GM18502 (cell line): Measurements from ENCODE around the gene SERTAD1.
A peak's percentile ranks its signal among the peaks of the same experiment; 100 is the strongest.

ENCODE experiments used
- ATAC-seq: cut with Tn5 transposase; IDR thresholded peaks from one replicate; pipeline ENCODE4 v1.9.1; 2021; ENCODE audit warnings: mild to moderate bottlenecking; ENCODE audit not compliant: unreplicated experiment, poor library complexity

Gene SERTAD1

GRCh38 chr19:40407714-40408597 lies 17.8 kb downstream of the SERTAD1 start:
- ATAC-seq = no peak

GRCh38 chr19:40403262-40403984 lies 22.4 kb downstream of the SERTAD1 start:
- peak; percentile 60 for ATAC-seq

GRCh38 chr19:40400559-40400958 lies 25.2 kb downstream of the SERTAD1 start:
- no peak for ATAC-seq

- no peak for ATAC-seq
These were observed 27.2 kb downstream of the SERTAD1 start for GRCh38 chr19:40398417-40399131.

- ATAC-seq = no peak
These were observed 28.3 kb downstream of the SERTAD1 start for GRCh38 chr19:40397568-40397906.

- no peak for ATAC-seq
These were observed 28.8 kb downstream of the SERTAD1 start for GRCh38 chr19:40396886-40397567.

GRCh38 chr19:40395956-40396355 lies 29.8 kb downstream of the SERTAD1 start:
- no peak for ATAC-seq

- ATAC-seq = no peak
These were observed 31.0 kb downstream of the SERTAD1 start for GRCh38 chr19:40394816-40395210.

GRCh38 chr19:40393894-40394815 lies 31.6 kb downstream of the SERTAD1 start:
- no peak for ATAC-seq

- no peak for ATAC-seq
These were observed 32.8 kb downstream of the SERTAD1 start for GRCh38 chr19:40392894-40393517.

- no peak for ATAC-seq
These were observed 33.7 kb downstream of the SERTAD1 start for GRCh38 chr19:40392123-40392522.

GRCh38 chr19:40390084-40390742 lies 35.6 kb downstream of the SERTAD1 start, which contains the start of gene HIPK4:
TSS of gene HIPK4 (minus strand) at chr19:40390181. CDS start at chr19:40389902, 279 bp downstream.
- no peak for ATAC-seq

GRCh38 chr19:40389404-40390083 lies 36.2 kb downstream of the SERTAD1 start:
- no peak for ATAC-seq

GRCh38 chr19:40388481-40388880 lies 37.3 kb downstream of the SERTAD1 start:
- ATAC-seq = no peak

- ATAC-seq = no peak
These were observed 38.6 kb downstream of the SERTAD1 start for GRCh38 chr19:40387155-40387554.

- ATAC-seq = no peak
These were observed 42.0 kb downstream of the SERTAD1 start for GRCh38 chr19:40383668-40384248.

GRCh38 chr19:40381321-40381720 lies 44.5 kb downstream of the SERTAD1 start:
- no peak for ATAC-seq
